IPS DF 4.7 (cell line): Measurements from ENCODE around the gene INHBC.
A peak's percentile ranks its signal among the peaks of the same experiment; 100 is the strongest.

ENCODE experiments used
- DNase-seq: peaks from one replicate; pipeline ENCODE4 v3.0.0-alpha.2; 2013; ENCODE audit warnings: low spot score; ENCODE audit errors: extremely low read depth

The INHBC gene

DNA sequence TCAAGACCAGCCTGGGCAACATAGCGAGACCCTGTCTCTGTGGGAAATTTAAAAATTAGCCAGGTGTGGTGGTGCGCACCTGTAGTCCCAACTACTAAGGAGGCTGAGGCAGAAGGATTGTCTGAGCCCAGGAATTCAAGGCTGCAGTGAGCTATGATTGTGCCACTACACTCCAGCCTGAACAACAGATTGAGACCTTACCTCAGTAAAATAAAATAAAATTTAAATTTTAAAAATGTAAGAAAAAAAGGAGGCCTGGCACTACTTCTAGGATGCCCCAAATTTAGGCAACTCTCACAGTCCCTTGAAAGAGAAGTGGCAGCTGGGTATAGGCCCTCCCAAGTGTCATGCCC, 19.6 kb downstream of the INHBC start:
- no peak for DNase-seq

GRCh38 chr12:57454566-57455373, 20.2 kb downstream of the INHBC start, which contains the start of gene INHBE:
Gene INHBE (plus strand): TSS chr12:57455307. CDS start chr12:57455537, 230 bp downstream.
- DNase-seq: no peak

DNA sequence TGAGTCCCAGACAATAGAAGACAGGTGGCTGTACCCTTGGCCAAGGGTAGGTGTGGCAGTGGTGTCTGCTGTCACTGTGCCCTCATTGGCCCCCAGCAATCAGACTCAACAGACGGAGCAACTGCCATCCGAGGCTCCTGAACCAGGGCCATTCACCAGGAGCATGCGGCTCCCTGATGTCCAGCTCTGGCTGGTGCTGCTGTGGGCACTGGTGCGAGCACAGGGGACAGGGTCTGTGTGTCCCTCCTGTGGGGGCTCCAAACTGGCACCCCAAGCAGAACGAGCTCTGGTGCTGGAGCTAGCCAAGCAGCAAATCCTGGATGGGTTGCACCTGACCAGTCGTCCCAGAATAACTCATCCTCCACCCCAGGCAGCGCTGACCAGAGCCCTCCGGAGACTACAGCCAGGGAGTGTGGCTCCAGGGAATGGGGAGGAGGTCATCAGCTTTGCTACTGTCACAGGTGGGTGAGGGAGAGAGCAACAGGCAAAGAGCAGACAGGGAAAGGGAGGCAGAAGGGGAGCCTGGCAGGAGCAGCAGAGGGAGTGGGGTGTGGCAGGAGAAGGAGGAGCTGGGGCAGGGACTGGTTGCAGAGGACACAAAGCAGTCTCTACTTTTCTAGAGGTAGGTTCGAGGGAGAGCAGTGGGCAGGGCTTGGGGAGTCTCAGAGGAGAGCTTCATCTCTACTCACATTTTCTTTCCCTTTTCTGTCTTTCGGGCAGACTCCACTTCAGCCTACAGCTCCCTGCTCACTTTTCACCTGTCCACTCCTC, 21.0 kb downstream of the INHBC start:
- DNase-seq: no peak

- DNase-seq: no peak
Measured at GRCh38 chr12:57456145-57456700, 21.6 kb downstream of the INHBC start.

GRCh38 chr12:57456737-57457490, 22.3 kb downstream of the INHBC start:
- DNase-seq: no peak

GRCh38 chr12:57458665-57459054, 24.1 kb downstream of the INHBC start:
- no peak for DNase-seq

DNA sequence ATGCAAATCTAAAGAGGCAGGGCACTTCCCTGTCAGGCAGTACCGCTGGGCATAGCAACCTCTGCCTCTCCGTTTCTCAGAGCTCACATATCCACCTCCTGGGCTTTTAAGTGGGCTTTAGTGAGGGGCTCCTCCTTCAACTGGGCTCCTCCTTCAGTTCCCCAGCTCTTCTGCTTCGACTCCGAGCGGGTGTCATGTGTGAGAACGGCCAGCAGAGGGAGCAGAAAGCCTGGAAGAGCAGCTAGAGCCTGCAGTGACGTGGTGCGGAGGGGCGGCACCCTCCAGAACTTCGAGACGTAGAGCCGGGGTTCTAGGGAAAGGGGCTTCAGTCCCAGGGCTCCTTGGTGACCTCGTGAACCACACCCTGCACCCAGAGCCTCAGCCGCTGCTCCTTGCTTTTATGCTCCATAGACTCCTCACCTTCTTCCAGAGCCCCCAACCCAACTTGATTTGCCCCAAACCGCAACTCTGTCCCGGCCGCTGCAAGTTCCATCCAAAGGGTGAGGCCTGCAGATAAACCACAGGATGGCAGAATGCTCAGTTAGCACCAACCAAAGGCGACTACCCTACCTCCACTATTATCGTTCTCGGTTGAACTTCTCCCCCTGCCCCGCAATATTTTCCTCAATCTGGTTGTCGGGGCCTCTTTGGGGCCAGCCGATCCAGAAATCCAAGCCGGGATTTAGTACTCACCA, 24.6 kb downstream of the INHBC start:
- DNase-seq: peak; percentile 98

DNA sequence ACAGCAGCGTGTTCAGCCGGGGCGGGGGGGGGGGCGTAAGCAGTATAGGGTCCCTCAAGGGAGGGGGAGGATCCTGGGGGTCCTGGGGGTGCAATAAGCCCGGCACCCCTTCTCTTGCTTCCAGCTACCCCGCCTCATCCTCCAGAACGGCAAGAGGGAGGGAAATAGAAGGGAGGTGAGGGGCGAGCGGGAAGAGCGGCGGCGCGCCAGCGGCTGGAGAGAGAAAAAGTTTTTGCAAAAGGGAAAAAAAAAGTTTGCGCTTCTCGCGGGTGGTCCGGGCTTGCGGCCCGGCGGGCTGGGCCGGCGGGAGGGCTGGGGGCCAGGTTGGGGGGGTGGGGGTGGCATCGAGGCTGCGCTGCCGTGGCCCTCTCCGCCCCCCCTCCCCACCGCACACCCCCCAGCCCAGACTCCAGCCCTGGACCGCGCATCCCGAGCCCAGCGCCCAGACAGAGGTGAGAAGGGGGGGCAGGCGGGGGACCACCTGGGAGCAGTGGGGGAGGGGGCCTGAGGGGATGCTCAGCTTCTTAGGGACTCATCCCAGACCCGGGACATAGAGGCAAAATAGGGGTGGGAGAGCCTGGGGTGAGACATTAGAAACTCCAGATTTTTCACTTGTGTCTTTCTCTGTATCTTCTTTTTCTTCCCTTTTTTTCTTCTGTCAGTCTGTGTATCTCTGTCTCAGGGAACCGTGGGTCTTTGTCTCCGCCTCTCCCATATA, 25.3 kb downstream of the INHBC start, which contains the start of gene GLI1:
Gene GLI1, plus strand, starts transcription at position 36 of the 718 bp plus-strand sequence. CDS start 3,907 bp downstream, outside the sequence.
- no peak for DNase-seq

DNA sequence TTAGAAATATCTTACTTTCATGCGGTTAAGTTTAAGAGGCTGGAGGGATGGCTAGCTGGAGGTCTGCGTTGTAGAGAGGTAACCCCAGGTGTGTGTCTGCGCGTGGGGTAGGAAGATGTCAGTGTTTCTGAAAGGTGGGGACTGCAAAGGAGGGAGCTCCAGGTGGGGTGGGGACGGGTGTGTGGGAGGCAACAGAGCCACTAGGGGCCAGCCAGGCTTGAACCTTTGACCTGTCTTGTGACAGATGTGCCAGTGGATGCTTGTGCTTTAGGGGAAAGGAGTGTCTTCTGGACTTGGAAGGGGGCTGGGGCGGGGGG, 25.8 kb downstream of the INHBC start:
- no peak for DNase-seq

GRCh38 chr12:57460841-57461275, 26.3 kb downstream of the INHBC start:
- no peak for DNase-seq

- no peak for DNase-seq
Measured at GRCh38 chr12:57461276-57461916, 26.8 kb downstream of the INHBC start.

GRCh38 chr12:57461917-57462250, 27.3 kb downstream of the INHBC start:
- no peak for DNase-seq

GRCh38 chr12:57462251-57462911, 27.8 kb downstream of the INHBC start:
- DNase-seq: no peak

DNA sequence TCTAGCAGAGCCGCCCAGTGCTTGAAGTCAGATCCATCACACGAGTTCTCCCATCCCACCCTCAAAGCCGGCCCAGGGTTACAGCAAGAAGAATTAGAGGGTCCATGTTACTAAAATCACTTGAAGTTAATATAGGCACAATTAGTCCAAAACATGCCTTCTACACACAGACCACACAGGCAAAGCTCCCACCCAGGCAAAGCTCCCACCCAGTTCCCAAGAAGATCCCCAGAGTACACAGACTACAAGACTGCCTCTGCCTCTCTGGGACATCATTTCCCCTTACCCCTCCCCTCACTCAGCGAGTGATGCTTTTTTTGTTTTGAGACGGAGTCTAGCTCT, 28.3 kb downstream of the INHBC start:
- no peak for DNase-seq

GRCh38 chr12:57464569-57464968, 30.0 kb downstream of the INHBC start:
- DNase-seq: no peak

- no peak for DNase-seq
Measured at GRCh38 chr12:57465030-57465746, 30.6 kb downstream of the INHBC start.

DNA sequence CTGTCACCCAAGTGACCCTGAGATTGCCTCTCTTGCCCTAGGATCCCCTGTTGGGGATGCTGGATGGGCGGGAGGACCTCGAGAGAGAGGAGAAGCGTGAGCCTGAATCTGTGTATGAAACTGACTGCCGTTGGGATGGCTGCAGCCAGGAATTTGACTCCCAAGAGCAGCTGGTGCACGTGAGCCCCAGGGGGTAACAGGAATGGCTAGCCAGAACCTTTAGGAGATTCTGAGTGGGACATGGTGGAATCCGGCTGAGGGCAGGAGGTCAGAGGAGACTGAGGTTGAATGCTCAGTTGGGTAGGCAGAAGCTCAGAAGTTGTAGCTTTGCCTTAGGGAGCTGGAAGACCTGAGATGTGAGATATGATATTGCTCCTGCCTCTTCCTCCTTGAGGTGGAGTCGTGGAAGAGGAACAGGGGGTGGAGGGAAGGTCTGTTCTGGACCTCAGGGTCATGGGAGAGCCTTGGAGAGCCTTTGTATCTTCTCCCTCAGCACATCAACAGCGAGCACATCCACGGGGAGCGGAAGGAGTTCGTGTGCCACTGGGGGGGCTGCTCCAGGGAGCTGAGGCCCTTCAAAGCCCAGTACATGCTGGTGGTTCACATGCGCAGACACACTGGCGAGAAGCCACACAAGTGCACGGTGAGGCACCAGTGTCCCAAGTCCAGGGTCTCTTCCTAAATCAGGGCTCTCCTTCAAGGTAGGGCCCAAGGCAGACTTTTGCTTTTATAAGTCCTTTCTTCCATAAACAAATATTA, 31.3 kb downstream of the INHBC start:
- no peak for DNase-seq

DNA sequence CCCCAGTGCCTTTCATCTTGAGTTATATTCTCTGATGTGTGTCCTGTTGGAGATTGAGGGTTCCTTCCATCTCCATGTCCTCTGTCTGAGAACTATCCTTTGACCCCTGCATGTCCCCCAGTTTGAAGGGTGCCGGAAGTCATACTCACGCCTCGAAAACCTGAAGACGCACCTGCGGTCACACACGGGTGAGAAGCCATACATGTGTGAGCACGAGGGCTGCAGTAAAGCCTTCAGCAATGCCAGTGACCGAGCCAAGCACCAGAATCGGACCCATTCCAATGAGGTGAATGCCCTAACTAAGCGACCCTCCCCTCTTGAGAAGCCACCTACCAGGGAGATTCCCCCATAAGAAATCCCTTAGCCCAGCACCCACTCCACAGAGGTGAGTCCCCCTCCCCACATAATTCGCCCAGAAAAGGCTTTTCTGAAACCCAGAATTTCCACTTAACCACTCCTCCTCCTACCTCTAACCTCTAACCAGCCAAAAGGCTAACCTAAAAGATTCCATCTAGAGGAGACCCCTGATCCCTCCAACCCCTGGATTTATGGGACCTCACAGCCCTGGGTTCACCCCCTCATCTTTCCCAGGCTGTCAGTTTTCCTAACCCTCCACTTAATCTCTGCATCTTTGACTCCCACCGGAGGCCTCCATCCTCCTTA, 32.8 kb downstream of the INHBC start:
- no peak for DNase-seq
